SHP77 (cell line): ENCODE measurements around the gene MAMSTR.
"Not testable (repeated sequence)": the region's sequence is repeated elsewhere in the genome, so short reads cannot be mapped to it uniquely, and the experiment has no call there.

Experiments
- DNase-seq, 2 experiments: peaks; one replicate each; lab custom pipeline; 2025; lab: John Stamatoyannopoulos, UW

The MAMSTR gene

DNA sequence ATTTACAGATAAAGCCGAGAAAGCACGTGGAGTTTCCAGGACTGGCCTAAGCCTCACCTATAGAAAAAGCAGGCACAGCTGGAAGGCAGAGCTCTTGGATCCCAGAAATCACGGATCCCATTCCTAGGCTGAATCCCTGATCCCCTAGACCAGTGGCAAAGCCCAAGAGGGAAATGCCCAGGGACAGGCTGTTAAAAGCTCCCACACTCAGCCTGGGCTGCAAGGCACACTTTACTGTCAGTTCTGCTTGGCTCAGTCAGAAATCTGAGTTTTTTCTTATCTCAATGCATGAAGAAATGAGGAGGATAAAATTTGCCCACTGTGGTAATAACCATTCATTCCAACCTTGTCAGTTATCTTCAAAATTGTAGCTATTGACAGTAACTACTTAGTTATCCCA is 31.7 kb downstream of the MAMSTR start:
- DNase-seq = no peak

GRCh38 chr19:48686637-48687036 is 32.9 kb downstream of the MAMSTR start:
- not testable (repeated sequence) for DNase-seq

DNA sequence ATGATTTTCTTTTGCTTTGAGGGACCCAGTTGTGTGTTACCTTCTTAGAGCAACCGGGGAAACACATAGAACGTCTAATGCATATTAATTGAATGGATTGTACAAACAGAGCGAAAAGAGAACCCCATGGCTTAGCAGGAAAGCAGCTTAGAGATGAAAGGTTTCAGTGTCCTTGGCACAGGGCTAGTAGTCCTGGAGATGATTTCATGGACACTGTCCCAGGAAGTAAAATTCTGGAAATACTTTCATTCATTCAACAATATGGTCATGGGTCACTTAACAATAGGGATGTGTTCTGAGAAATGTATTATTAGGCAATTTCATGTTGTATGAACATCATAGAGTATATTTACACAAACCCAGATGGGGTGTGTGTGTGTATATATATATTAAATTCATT is 33.4 kb downstream of the MAMSTR start:
- no peak for DNase-seq

- no peak for DNase-seq
Measured at GRCh38 chr19:48685583-48685982, 33.9 kb downstream of the MAMSTR start.

GRCh38 chr19:48683349-48683748 is 36.2 kb downstream of the MAMSTR start:
- no peak for DNase-seq

GRCh38 chr19:48681127-48681470 is 38.4 kb downstream of the MAMSTR start:
- no peak for DNase-seq

GRCh38 chr19:48680436-48681126 is 38.9 kb downstream of the MAMSTR start:
- no peak for DNase-seq

DNA sequence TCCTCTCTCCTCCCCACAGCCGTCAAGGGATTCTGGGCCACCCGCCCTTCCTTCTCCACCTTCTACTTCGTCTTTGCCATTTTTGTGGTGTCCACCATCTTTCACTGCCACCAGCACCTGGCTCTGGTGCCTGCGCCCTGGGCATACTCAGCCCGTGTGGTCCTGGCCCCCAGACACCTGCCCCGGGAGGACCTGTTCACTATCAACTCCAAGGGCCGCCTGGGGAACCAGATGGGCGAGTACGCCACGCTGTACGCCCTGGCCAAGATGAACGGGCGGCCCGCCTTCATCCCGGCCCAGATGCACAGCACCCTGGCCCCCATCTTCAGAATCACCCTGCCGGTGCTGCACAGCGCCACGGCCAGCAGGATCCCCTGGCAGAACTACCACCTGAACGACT is 39.5 kb downstream of the MAMSTR start:
- not testable (repeated sequence) for DNase-seq

GRCh38 chr19:48678201-48678600 is 41.3 kb downstream of the MAMSTR start:
- no peak for DNase-seq

- DNase-seq = no peak
Measured at GRCh38 chr19:48676887-48677286, 42.6 kb downstream of the MAMSTR start.

DNA sequence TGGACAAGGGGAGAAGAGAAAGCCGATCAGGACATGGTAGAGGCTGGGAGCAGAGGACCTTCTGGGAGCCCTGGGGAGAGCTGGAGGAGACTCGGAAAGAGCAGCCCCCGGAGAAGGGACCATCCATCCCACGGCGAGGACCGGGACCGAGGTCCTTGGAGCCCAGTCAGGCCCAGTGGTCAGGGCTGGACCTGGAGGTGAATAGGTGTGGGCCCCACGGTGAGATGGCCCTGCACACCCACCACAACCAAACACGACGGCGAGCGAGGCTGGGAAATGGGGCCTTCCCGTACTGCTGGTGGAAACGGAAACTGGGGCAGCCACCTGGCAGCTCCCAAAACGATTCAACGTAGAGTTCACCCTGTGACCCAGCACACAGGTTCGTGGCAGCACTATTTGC is 43.0 kb downstream of the MAMSTR start:
- no peak for DNase-seq

DNA sequence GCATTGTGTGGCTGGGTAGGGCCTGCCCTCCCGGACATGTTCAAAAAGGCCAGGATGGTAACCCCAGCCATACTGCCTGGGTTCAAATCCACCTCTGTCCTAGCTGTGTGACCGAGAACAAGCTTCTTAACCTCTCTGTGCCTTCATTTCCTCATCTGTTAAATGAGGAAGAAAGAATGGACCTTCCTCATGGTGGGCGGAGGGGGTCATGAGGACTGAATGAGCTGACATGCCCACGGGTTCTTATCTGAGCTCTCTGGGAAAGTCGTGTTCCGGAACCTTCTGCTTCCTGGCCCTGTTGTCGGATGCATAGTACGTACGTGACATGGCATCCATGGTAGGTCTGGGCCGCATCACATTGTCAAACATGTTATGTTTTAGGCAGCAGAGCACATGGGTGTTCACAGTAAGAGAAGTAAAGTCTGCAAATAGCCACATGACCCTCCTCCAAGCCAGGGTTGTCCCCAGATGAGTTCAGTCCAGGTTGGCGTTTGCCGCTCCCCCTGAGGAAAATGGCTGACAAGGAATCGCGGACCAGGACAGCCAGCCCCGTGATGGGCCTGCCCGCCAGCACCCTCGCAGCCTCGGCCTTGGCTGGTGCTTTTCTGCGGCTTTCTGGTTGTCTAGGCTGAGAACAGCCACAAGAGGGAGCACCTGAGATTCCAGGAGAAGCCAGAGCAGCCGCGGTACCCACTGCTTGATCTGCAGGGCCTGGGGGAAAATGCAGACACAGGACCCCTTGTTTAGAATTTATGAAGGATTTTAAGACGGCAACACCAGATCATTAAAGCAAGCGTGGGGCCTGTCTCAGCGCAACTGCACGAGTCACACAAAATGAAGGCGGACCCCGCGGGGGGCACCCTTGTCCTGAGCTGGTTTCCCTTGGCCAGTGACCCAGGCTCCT is 44.4 kb downstream of the MAMSTR start:
- peak; percentile 65 to 77 for DNase-seq

- no peak for DNase-seq
Measured at GRCh38 chr19:48674216-48674809, 45.2 kb downstream of the MAMSTR start.

DNA sequence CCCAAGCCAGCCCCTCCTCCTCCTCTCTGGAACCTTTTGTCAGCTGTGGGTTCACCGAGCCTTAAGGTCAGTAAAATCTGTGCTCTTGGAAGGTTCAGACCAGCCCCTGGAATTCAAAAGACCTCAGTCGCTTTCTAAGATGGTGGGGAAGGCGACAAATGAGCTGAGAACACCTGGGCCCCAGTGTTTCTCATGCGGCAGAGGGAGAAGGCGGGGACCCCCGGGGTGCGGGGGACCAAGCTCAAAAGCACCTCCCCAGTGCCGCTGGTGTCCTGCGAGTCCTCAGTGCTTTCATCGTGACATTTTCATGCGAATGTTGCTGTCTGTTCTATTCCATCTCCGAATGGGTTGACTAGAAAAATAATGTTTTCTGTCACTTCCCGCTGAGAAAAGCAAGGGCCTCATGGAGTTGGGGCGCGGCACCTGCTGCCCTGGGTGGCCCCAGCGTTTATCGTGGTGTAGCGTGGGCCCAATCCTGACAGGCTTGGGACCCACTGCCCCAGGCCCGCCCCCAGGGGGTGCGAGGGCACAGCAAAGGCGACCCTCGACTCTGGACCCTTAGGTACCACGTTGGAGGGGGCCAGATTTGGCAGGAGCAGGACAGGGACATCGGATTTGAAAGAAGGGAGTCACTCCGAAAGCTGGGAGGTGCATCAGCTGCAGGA is 46.0 kb downstream of the MAMSTR start:
- no peak for DNase-seq

GRCh38 chr19:48672994-48673393 is 46.5 kb downstream of the MAMSTR start, which contains the start of gene NTN5:
NTN5 (minus strand) TSS chr19:48673017; CDS start chr19:48670986, 2,031 bp downstream.
- no peak for DNase-seq

DNA sequence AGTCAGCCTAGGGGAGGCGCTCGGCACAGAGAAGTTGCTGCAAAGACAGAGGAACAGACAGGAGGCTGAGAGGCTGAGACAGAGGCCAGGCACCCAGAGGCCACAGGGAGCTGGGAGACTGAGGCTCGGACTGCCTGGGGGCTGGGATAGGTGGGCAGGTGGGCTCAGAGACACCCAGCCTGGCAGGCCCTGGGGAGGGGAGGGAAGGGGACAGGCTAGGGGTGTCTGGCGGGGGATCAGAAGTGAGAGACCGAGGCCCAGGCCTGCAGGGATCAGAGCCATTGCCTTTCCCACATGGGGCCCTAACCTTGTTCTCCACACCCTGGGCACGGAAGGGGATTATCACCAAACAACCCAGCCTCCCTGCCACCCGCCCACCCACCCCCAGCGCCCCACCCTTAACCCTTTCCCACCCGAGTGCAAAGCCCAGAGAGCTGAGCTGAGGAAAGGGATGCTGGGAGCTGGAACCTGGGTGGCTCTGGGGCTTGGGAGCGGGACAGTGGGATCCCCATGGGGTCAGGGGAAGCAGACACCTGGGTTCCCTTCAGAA is 48.0 kb downstream of the MAMSTR start:
- DNase-seq = no peak

DNA sequence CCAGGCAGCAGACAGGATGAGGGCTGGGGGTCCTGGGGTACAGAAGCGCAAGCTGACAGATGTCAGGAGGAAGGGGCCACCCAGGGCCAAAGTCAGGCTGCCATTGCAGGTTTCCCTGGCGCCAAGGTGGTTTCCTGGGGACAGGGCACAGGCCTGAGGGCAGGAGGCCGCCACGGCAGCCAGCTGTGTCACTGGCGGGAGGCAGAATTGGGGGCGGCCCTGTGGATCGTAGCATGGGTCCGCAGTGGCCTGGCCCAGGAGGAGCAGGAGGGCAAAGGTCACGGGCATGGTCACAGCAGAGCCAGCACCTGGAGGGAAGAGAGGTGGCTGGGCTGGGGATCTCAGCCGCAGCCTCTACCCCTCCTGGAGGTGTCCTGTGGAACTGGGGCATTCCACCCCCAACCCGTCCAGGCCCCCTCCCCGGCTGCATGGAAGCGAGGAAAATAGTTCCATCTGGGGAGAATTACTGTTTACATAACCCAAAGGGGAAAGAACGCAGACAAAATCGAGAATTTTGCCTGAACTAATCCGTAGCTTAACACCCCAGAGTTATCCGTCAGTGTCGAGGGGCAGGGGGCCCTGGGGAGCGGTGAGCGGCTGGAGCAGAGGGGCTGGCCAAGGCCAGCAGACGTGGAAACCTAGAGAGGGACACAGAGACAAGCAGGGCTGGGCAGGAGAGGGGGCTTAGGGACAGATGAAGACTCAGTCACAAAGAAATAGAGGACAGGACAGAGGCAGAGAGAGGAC is 48.7 kb downstream of the MAMSTR start:
- DNase-seq = no peak

- DNase-seq = no peak
Measured at GRCh38 chr19:48669903-48670668, 49.4 kb downstream of the MAMSTR start.

GRCh38 chr19:48668761-48669160 is 50.8 kb downstream of the MAMSTR start:
- DNase-seq = no peak

- DNase-seq = no peak
Measured at GRCh38 chr19:48668332-48668731, 51.2 kb downstream of the MAMSTR start.

GRCh38 chr19:48665786-48666185 is 53.7 kb downstream of the MAMSTR start:
- DNase-seq = no peak
